Chondrocyte (in vitro differentiated cells): ENCODE data around the gene PAK4. TPM values are rescaled to one million over a fixed set of nuclear protein-coding genes. Genes with fewer than 3 reads are reported as not detected.

Source experiments
- DNase-seq: peaks from one replicate; pipeline ENCODE4 v3.0.0; 2021; ENCODE audit warnings: mixed read lengths, low spot score
- H3K27ac Mint-ChIP-seq: one replicate; pipeline ENCODE4 v1.8.0; 2021; ENCODE audit warnings: mild to moderate bottlenecking, moderate library complexity, mixed read lengths; ENCODE audit not compliant: unreplicated experiment
- H3K27me3 Mint-ChIP-seq: 2 replicates; pipeline ENCODE4 v1.8.0; 2021; ENCODE audit warnings: low read depth, mixed read lengths
- H3K36me3 Mint-ChIP-seq: 2 replicates; pipeline ENCODE4 v1.8.0; 2021; ENCODE audit warnings: low read depth, mixed read lengths
- H3K4me1 Mint-ChIP-seq: 2 replicates; pipeline ENCODE4 v1.8.0; 2021; ENCODE audit warnings: low read depth, mild to moderate bottlenecking, mixed read lengths
- H3K4me3 Mint-ChIP-seq: one replicate; pipeline ENCODE4 v1.8.0; 2021; ENCODE audit warnings: mild to moderate bottlenecking, moderate library complexity, mixed read lengths; ENCODE audit not compliant: unreplicated experiment
- H3K9me3 Mint-ChIP-seq: 2 replicates; pipeline ENCODE4 v1.8.0; 2021; ENCODE audit warnings: low read depth, mixed read lengths
- CTCF ChIP-seq: fragments of 200-600 bp; sonication (generic); IDR thresholded peaks from 2 replicates; pipeline ENCODE4 v1.5.0; 2021; ENCODE audit warnings: antibody characterized with exemption, mild to moderate bottlenecking, moderate library complexity
- total RNA-seq: library from RNA; stranded (reverse); gene quantifications from 3 replicates; pipeline ENCODE4 v1.2.1, GENCODE V29; 2021

The PAK4 gene
- total RNA-seq, 1 donor from 2014 or later, result 14.4 TPM

GRCh38 chr19:39146686-39147450 lies 21.3 kb downstream of the PAK4 start:
- Mint-ChIP-seq H3K4me3 (no peak overlapping the region), H3K36me3 (no peaks in the 10 kb centered on the region), H3K4me1 (peaks cover 8% of the 10 kb centered on the region), H3K27me3 (no peaks in the 10 kb centered on the region), H3K9me3 (peaks cover 3% of the 10 kb centered on the region), H3K27ac (no peak overlapping the region)
- no peak for DNase-seq
- no peak for TF ChIP-seq CTCF

DNA sequence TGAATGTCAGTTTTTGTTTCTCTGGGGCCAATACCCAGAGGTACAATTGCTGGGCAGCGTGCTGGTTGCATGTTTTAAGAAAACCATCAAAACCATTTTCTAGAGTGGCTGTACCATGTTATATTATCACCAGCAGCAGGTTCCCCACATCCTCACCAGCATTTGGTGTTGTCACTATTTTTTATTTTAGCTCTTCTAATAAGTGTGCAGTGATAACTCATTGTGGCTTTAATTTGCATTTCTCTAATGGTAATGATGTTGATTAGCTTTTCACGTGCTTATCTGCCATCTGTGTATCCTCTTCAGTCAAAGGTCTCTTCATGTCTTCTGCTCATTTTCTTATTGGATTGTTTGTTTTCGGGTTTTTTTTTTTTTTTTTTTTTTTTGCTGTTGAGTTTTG lies 21.9 kb downstream of the PAK4 start:
- Mint-ChIP-seq H3K36me3 (no peaks in the 10 kb centered on the region), H3K27ac (no peak overlapping the region), H3K4me1 (peaks cover 8% of the 10 kb centered on the region), H3K4me3 (no peak overlapping the region), H3K27me3 (no peaks in the 10 kb centered on the region), H3K9me3 (peaks cover 3% of the 10 kb centered on the region)
- no peak for TF ChIP-seq CTCF
- DNase-seq, result no peak

DNA sequence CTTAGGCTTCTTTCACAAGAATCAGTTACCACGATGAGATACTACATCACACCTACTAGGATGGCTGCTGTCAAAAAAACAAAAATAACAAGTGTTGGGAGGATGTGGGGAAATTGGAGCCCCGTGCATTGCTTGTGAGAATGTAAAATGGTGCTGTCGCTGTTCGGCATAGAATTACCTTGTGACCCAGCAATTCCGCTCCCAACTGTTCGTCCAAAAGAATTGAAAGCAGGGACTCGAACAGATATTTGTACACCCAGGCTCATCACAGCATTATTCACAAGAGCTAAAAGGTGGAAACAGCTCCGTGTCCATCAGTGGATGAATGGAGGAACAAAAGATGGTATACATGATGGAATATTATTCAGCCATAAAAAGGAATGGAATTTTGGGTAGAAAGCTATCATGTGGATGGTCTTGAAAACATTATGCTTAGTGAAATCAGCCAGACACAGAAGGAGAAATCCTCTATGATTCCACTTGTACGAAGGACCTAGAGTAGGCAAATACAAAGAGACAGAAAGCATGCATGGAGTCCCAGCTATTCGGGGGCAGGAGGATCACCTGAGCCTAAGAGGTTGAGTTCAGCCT lies 23.4 kb downstream of the PAK4 start:
- Mint-ChIP-seq H3K36me3 (no peaks in the 10 kb centered on the region), H3K9me3 (peaks cover 3% of the 10 kb centered on the region), H3K27me3 (no peaks in the 10 kb centered on the region), H3K4me1 (peaks cover 8% of the 10 kb centered on the region), H3K27ac (no peak overlapping the region), H3K4me3 (no peak overlapping the region)
- no peak for DNase-seq
- TF ChIP-seq CTCF, result no peak

GRCh38 chr19:39150235-39150634 lies 24.6 kb downstream of the PAK4 start:
- Mint-ChIP-seq H3K27ac (no peak overlapping the region), H3K4me3 (no peak overlapping the region), H3K4me1 (no peaks in the 10 kb centered on the region), H3K9me3 (peaks cover 3% of the 10 kb centered on the region), H3K27me3 (no peaks in the 10 kb centered on the region), H3K36me3 (no peaks in the 10 kb centered on the region)
- no peak for TF ChIP-seq CTCF
- no peak for DNase-seq

GRCh38 chr19:39150807-39151600 lies 25.4 kb downstream of the PAK4 start:
- Mint-ChIP-seq H3K9me3 (peaks cover 3% of the 10 kb centered on the region), H3K4me3 (no peak overlapping the region), H3K36me3 (no peaks in the 10 kb centered on the region), H3K27me3 (no peaks in the 10 kb centered on the region), H3K27ac (no peak overlapping the region), H3K4me1 (no peaks in the 10 kb centered on the region)
- no peak for DNase-seq
- no peak for TF ChIP-seq CTCF
